Osteocyte (in vitro differentiated cells): ENCODE data around the gene TMEM11. TPM values are rescaled to one million over a fixed set of nuclear protein-coding genes. Genes with fewer than 3 reads are reported as not detected.

ENCODE experiments used
- DNase-seq: peaks from one replicate; pipeline ENCODE4 v3.0.0; 2021; ENCODE audit warnings: mixed read lengths; ENCODE audit not compliant: unreplicated experiment; ENCODE audit errors: extremely low spot score
- H3K27ac Mint-ChIP-seq: one replicate; pipeline ENCODE4 v1.8.0; 2021; ENCODE audit warnings: mild to moderate bottlenecking, mixed read lengths; ENCODE audit not compliant: unreplicated experiment
- H3K27me3 Mint-ChIP-seq: one replicate; pipeline ENCODE4 v1.8.0; 2021; ENCODE audit warnings: mixed read lengths; ENCODE audit not compliant: unreplicated experiment
- H3K36me3 Mint-ChIP-seq: one replicate; pipeline ENCODE4 v1.8.0; 2021; ENCODE audit warnings: mixed read lengths; ENCODE audit not compliant: unreplicated experiment
- H3K4me1 Mint-ChIP-seq: one replicate; pipeline ENCODE4 v1.8.0; 2021; ENCODE audit warnings: mixed read lengths; ENCODE audit not compliant: unreplicated experiment
- H3K4me3 Mint-ChIP-seq: one replicate; pipeline ENCODE4 v1.8.0; 2021; ENCODE audit warnings: mild to moderate bottlenecking, moderate library complexity, mixed read lengths; ENCODE audit not compliant: unreplicated experiment
- H3K9me3 Mint-ChIP-seq: one replicate; pipeline ENCODE4 v1.8.0; 2021; ENCODE audit warnings: mixed read lengths; ENCODE audit not compliant: unreplicated experiment
- total RNA-seq: library from RNA; stranded (reverse); gene quantifications from 2 replicates; pipeline ENCODE4 v1.2.1, GENCODE V29; 2021
- TF ChIP-seq, protein P1 (sequence below): fragments of 200-600 bp; sonication (generic); IDR thresholded peaks from 2 replicates; pipeline ENCODE4 v1.5.0; 2021; ENCODE audit warnings: antibody characterized with exemption, mild to moderate bottlenecking, moderate library complexity

Gene TMEM11
- total RNA-seq, 1 donor from 2014 or later = 21.5 TPM

DNA sequence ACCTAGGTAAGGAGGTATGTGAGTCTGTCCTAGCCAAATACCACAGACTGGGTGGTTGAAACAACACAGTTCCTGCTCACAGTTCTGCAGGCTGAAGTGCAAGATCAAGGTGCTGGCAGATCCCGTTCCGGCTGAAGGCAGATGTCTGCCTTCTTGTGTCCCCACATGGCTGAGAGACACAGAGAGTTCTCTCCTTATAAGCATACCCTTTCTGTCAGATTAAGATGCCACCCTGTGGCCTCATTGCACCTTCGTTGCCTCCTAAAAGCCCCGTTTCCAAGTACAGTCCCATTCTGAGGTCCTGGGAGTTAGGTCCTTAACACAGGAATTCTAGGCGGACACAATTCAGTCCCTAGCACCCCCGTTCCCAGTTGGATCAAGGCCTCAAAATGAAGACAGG, 9.1 kb upstream of the TMEM11 start:
- Mint-ChIP-seq H3K4me1 (no peaks in the 10 kb centered on the region), H3K36me3 (peaks cover 6% of the 10 kb centered on the region), H3K27me3 (no peaks in the 10 kb centered on the region), H3K9me3 (no peaks in the 10 kb centered on the region), H3K4me3 (no peak overlapping the region), H3K27ac (no peak overlapping the region)
- TF ChIP-seq, protein P1, sequence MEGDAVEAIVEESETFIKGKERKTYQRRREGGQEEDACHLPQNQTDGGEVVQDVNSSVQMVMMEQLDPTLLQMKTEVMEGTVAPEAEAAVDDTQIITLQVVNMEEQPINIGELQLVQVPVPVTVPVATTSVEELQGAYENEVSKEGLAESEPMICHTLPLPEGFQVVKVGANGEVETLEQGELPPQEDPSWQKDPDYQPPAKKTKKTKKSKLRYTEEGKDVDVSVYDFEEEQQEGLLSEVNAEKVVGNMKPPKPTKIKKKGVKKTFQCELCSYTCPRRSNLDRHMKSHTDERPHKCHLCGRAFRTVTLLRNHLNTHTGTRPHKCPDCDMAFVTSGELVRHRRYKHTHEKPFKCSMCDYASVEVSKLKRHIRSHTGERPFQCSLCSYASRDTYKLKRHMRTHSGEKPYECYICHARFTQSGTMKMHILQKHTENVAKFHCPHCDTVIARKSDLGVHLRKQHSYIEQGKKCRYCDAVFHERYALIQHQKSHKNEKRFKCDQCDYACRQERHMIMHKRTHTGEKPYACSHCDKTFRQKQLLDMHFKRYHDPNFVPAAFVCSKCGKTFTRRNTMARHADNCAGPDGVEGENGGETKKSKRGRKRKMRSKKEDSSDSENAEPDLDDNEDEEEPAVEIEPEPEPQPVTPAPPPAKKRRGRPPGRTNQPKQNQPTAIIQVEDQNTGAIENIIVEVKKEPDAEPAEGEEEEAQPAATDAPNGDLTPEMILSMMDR = no peak
- no peak for DNase-seq

DNA sequence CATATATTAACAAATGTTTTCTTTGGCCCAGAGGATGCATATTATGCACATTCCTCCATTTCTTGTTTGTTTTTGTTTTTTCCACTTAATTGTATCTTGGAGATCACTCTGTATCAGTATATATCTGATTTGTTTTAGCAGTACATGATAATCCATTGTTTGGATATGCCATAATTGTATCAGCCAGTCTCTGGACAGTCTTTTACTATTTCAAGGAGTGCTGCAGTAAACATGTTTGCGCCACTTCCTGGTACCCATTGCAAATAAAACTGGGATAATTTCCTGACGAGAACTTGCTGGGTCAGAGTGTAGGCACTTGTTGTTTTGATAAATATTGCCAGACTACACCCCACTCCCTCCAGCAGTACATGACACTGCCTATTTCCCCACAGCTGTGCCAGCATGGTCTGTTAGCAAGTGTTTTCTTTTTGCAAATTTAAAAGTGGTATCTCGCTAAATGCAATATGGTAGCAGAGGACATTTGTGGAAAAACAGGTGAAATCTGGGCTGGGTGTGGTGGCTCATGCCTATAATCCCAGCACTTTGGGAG, 4.9 kb upstream of the TMEM11 start:
- TF ChIP-seq, protein P1 = no peak
- peaks cover 14% of the 10 kb centered on the region for H3K4me1 Mint-ChIP-seq
- DNase-seq = no peak
- H3K27ac Mint-ChIP-seq = no peak overlapping the region
- no peaks in the 10 kb centered on the region for H3K27me3 Mint-ChIP-seq
- H3K36me3 Mint-ChIP-seq = peaks cover 6% of the 10 kb centered on the region
- no peaks in the 10 kb centered on the region for H3K9me3 Mint-ChIP-seq
- no peak overlapping the region for H3K4me3 Mint-ChIP-seq

DNA sequence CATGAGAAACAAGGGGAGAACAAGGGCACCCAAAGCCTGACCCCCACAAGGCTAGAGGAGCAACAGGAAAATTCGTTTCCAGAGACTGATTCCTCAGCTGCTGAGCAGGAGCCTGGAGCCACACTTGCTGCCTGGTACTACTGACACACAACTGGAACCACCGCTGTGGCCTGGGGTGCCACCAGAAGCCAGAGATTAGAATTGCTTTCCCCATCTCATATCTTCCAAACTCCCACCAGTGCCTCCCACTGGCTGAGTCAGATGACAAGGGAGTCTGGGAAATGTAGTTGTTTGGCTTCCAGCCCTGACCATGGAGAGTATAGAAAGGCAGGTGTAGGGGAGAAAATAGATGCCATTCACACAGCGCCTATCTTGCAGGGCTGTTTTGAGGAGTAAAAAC, 4.1 kb upstream of the TMEM11 start:
- TF ChIP-seq, protein P1 = no peak
- DNase-seq = no peak
- H3K27ac Mint-ChIP-seq = no peak overlapping the region

DNA sequence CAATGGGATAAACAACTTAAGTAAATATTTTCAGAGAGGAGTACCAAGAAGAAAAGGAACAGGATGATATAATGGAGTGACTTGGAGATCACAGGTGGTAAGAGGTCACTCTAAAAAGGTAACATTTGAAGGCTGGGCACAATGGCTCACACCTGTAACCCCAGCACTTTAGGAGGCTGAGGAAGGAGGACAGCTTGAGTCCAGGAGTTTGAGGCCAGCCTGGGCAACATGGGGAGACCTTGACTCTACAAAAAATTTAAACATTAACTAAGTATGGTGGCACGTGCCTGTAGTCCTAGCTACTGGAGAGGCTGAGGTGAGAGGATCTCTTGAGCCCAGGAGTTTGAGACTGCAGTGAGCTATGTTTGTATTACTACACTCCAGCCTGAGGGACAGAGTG, 3.4 kb upstream of the TMEM11 start:
- no peak for DNase-seq
- no peaks in the 10 kb centered on the region for H3K27me3 Mint-ChIP-seq
- H3K4me3 Mint-ChIP-seq = no peak overlapping the region
- H3K4me1 Mint-ChIP-seq = peaks cover 19% of the 10 kb centered on the region
- no peaks in the 10 kb centered on the region for H3K9me3 Mint-ChIP-seq
- H3K36me3 Mint-ChIP-seq = peaks cover 6% of the 10 kb centered on the region
- no peak overlapping the region for H3K27ac Mint-ChIP-seq
- TF ChIP-seq, protein P1 = no peak

More for the DNA sequence above, 4.1 kb upstream of the TMEM11 start:
- Mint-ChIP-seq H3K4me1 (peaks cover 14% of the 10 kb centered on the region), H3K4me3 (no peak overlapping the region), H3K9me3 (no peaks in the 10 kb centered on the region), H3K36me3 (peaks cover 6% of the 10 kb centered on the region), H3K27me3 (no peaks in the 10 kb centered on the region)

DNA sequence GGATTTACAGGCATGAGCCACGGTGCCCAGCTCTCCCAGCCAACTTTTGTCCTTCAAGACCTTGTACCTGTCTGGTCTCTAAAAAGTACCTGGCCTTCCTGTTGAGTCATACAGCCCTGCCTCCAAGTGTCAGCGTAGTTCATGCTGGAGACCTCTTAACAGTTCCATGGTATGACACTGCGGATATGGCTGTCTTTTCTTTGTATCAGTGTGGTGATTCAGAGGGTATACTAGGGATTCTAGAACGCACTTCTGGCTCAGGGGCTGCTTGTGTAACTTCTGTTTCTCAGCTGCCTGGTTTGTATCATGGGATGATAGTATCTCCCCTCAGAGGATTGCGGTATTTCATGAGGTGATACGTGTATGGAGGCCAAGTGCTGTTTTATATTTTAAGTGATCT, 2.0 kb upstream of the TMEM11 start:
- Mint-ChIP-seq H3K9me3 (no peaks in the 10 kb centered on the region), H3K4me3 (peak overlapping the region; percentile 87), H3K27me3 (no peaks in the 10 kb centered on the region), H3K4me1 (peaks cover 29% of the 10 kb centered on the region), H3K27ac (peak overlapping the region; percentile 90), H3K36me3 (no peaks in the 10 kb centered on the region)
- TF ChIP-seq, protein P1 = no peak
- DNase-seq = no peak
